Neural cell (in vitro differentiated cells): ENCODE measurements around the gene CRACDL. TPM values are rescaled to one million over a fixed set of nuclear protein-coding genes. Genes with fewer than 3 reads are reported as not detected.

ENCODE experiments used
- H2AFZ ChIP-seq: fragments of 200-600, 300-800 bp; sonication (generic), shearing (Covaris generic); 2 replicates; pipeline ENCODE4 v1.6.0; 2014; ENCODE audit warnings: low read depth, mild to moderate bottlenecking, antibody characterized with exemption, low read length, moderate library complexity
- H3F3A ChIP-seq: fragments of 200-600 bp; shearing (Covaris generic); 2 replicates; pipeline ENCODE4 v1.6.1; 2016; ENCODE audit warnings: mild to moderate bottlenecking, moderate library complexity, mixed read lengths, antibody characterized with exemption, low read length; ENCODE audit not compliant: insufficient read depth, poor library complexity, severe bottlenecking
- H3K27ac ChIP-seq: fragments of 200-600, 300-800 bp; sonication (generic), shearing (Covaris generic); 2 replicates; pipeline ENCODE4 v1.5.1; 2014; ENCODE audit warnings: mild to moderate bottlenecking, low read length, moderate library complexity
- H3K27me3 ChIP-seq: fragments of 300-800, 200-600 bp; sonication (generic), shearing (Covaris generic); 2 replicates; pipeline ENCODE4 v1.6.0; 2014; ENCODE audit warnings: mild to moderate bottlenecking, low read depth, low read length, moderate library complexity; ENCODE audit not compliant: insufficient read depth
- H3K36me3 ChIP-seq: fragments of 300-800, 200-600 bp; sonication (generic), shearing (Covaris generic); 2 replicates; pipeline ENCODE4 v1.5.1; 2014; ENCODE audit warnings: mild to moderate bottlenecking, antibody characterized with exemption, low read length, moderate library complexity; ENCODE audit not compliant: insufficient read depth
- H3K4me2 ChIP-seq: fragments of 300-800, 200-600 bp; sonication (generic), shearing (Covaris generic); 2 replicates; pipeline ENCODE4 v1.6.0; 2014; ENCODE audit warnings: mild to moderate bottlenecking, low read length
- H3K4me3 ChIP-seq: fragments of 300-800, 200-600 bp; sonication (generic), shearing (Covaris generic); 2 replicates; pipeline ENCODE4 v1.5.1; 2014; ENCODE audit warnings: mild to moderate bottlenecking, low read length, moderate library complexity
- H3K79me2 ChIP-seq: fragments of 200-600 bp; shearing (Covaris generic); replicated peaks from 2 replicates; pipeline ENCODE4 v1.6.0; 2014; ENCODE audit warnings: mild to moderate bottlenecking, low read length, moderate library complexity; ENCODE audit not compliant: insufficient read depth
- H3K9ac ChIP-seq: fragments of 300-800, 200-600 bp; sonication (generic), shearing (Covaris generic); 2 replicates; pipeline ENCODE4 v1.6.1; 2016; ENCODE audit warnings: mild to moderate bottlenecking, low read length, mixed read lengths
- H3K9me2 ChIP-seq: fragments of 200-600 bp; shearing (Covaris generic); 2 replicates; pipeline ENCODE4 v1.6.1; 2016; ENCODE audit warnings: mild to moderate bottlenecking, low read length, mixed read lengths; ENCODE audit not compliant: insufficient read depth
- H3K9me3 ChIP-seq: fragments of 200-600, 300-800 bp; sonication (generic), shearing (Covaris generic); 2 replicates; pipeline ENCODE4 v1.6.1; 2016; ENCODE audit warnings: mild to moderate bottlenecking, mixed run types, low read length, moderate library complexity, mixed read lengths
- H4K20me1 ChIP-seq: fragments of 200-600 bp; shearing (Covaris generic); 2 replicates; pipeline ENCODE4 v1.6.1; 2016; ENCODE audit warnings: mild to moderate bottlenecking, mixed run types; ENCODE audit not compliant: insufficient read depth
- EP300 ChIP-seq: fragments of 450-650 bp; conservative IDR thresholded peaks from 2 replicates; pipeline ENCODE4 v1.6.1; 2014; ENCODE audit warnings: antibody characterized with exemption, mild to moderate bottlenecking, moderate library complexity; ENCODE audit not compliant: poor library complexity, severe bottlenecking
- EZH2 ChIP-seq: fragments of 200-600, 300-800 bp; shearing (Covaris generic), sonication (generic); IDR thresholded peaks from 2 replicates; pipeline ENCODE4 v1.6.1; 2014; ENCODE audit warnings: antibody characterized with exemption, low read length, borderline replicate concordance, mild to moderate bottlenecking; ENCODE audit not compliant: insufficient read depth, poor library complexity, severe bottlenecking
- MXI1 ChIP-seq: fragments of 450-650 bp; conservative IDR thresholded peaks from 2 replicates; pipeline ENCODE4 v1.6.1; 2014; ENCODE audit warnings: antibody characterized with exemption, mild to moderate bottlenecking; ENCODE audit not compliant: poor library complexity, severe bottlenecking
- POLR2AphosphoS5 ChIP-seq: IDR thresholded peaks from 2 replicates; pipeline ENCODE4 v1.6.1; 2012
- RAD21 ChIP-seq: fragments of 450-650 bp; conservative IDR thresholded peaks from 2 replicates; pipeline ENCODE4 v1.6.1; 2014; ENCODE audit warnings: antibody characterized with exemption, mild to moderate bottlenecking, moderate library complexity
- SMC3 ChIP-seq: fragments of 450-650 bp; conservative IDR thresholded peaks from 2 replicates; pipeline ENCODE4 v1.6.1; 2014; ENCODE audit warnings: antibody characterized with exemption, mild to moderate bottlenecking, moderate library complexity; ENCODE audit not compliant: poor library complexity
- TAF1 ChIP-seq: IDR thresholded peaks from 2 replicates; pipeline ENCODE4 v1.6.1; 2012; ENCODE audit warnings: low read depth
- polyA plus RNA-seq: library from polyadenylated mRNA; depleted of rRNA; stranded (reverse); fragments of >200 nt; gene quantifications from 2 replicates; pipeline ENCODE4 v1.2.3, GENCODE V29; 2014
- TF ChIP-seq, protein P1 (sequence below): IDR thresholded peaks from 2 replicates; pipeline ENCODE4 v1.6.1; 2012; ENCODE audit warnings: borderline replicate concordance
- TF ChIP-seq, protein P2 (sequence below): fragments of 450-650 bp; IDR thresholded peaks from 2 replicates; pipeline ENCODE4 v1.5.1; 2014; ENCODE audit warnings: antibody characterized with exemption, mild to moderate bottlenecking, moderate library complexity; ENCODE audit not compliant: poor library complexity, severe bottlenecking

CRACDL gene
- polyA plus RNA-seq, 1 donor from 2014 or later, result 0.85 TPM

DNA sequence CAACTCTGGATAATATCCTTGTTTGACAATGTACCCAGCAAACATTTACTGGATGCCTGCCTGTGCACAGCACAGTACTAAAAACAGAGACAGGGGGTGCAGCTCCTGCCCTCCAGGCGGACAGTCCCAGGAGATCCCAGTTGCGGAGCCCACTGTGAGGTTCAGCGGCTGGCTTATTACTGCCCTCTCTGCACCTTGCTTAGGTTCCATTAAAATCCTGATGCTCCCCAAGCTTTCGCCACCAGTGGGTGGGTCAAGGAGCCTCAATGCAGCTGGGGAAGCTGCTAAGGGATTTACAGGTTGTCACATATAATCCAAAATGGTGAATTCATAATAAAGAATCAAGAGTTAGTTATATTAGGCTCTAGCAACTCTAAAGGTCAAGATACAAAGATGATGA, 38.3 kb downstream of the CRACDL start:
- H3K9me2 ChIP-seq, result no peaks in the 10 kb centered on the region
- no peak overlapping the region for H2AFZ ChIP-seq
- H3K4me2 ChIP-seq, result no peak overlapping the region
- H3K27me3 ChIP-seq, result no peaks in the 10 kb centered on the region
- no peak overlapping the region for H3K9ac ChIP-seq
- H4K20me1 ChIP-seq, result no peaks in the 10 kb centered on the region
- H3F3A ChIP-seq, result no peaks in the 10 kb centered on the region
- H3K79me2 ChIP-seq, result no peaks in the 10 kb centered on the region
- H3K9me3 ChIP-seq, result no peaks in the 10 kb centered on the region
- H3K4me3 ChIP-seq, result no peak overlapping the region
- no peaks in the 10 kb centered on the region for H3K36me3 ChIP-seq
- TF ChIP-seq, protein P1, sequence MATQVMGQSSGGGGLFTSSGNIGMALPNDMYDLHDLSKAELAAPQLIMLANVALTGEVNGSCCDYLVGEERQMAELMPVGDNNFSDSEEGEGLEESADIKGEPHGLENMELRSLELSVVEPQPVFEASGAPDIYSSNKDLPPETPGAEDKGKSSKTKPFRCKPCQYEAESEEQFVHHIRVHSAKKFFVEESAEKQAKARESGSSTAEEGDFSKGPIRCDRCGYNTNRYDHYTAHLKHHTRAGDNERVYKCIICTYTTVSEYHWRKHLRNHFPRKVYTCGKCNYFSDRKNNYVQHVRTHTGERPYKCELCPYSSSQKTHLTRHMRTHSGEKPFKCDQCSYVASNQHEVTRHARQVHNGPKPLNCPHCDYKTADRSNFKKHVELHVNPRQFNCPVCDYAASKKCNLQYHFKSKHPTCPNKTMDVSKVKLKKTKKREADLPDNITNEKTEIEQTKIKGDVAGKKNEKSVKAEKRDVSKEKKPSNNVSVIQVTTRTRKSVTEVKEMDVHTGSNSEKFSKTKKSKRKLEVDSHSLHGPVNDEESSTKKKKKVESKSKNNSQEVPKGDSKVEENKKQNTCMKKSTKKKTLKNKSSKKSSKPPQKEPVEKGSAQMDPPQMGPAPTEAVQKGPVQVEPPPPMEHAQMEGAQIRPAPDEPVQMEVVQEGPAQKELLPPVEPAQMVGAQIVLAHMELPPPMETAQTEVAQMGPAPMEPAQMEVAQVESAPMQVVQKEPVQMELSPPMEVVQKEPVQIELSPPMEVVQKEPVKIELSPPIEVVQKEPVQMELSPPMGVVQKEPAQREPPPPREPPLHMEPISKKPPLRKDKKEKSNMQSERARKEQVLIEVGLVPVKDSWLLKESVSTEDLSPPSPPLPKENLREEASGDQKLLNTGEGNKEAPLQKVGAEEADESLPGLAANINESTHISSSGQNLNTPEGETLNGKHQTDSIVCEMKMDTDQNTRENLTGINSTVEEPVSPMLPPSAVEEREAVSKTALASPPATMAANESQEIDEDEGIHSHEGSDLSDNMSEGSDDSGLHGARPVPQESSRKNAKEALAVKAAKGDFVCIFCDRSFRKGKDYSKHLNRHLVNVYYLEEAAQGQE, result no peak
- no peak for TF ChIP-seq POLR2AphosphoS5
- no peak for TF ChIP-seq EP300
- TF ChIP-seq SMC3, result no peak
- no peak for TF ChIP-seq TAF1
- TF ChIP-seq, protein P2, sequence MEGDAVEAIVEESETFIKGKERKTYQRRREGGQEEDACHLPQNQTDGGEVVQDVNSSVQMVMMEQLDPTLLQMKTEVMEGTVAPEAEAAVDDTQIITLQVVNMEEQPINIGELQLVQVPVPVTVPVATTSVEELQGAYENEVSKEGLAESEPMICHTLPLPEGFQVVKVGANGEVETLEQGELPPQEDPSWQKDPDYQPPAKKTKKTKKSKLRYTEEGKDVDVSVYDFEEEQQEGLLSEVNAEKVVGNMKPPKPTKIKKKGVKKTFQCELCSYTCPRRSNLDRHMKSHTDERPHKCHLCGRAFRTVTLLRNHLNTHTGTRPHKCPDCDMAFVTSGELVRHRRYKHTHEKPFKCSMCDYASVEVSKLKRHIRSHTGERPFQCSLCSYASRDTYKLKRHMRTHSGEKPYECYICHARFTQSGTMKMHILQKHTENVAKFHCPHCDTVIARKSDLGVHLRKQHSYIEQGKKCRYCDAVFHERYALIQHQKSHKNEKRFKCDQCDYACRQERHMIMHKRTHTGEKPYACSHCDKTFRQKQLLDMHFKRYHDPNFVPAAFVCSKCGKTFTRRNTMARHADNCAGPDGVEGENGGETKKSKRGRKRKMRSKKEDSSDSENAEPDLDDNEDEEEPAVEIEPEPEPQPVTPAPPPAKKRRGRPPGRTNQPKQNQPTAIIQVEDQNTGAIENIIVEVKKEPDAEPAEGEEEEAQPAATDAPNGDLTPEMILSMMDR, result no peak
- no peak for TF ChIP-seq MXI1
- no peak for TF ChIP-seq EZH2
- no peak for TF ChIP-seq RAD21
- no peak overlapping the region for H3K27ac ChIP-seq

DNA sequence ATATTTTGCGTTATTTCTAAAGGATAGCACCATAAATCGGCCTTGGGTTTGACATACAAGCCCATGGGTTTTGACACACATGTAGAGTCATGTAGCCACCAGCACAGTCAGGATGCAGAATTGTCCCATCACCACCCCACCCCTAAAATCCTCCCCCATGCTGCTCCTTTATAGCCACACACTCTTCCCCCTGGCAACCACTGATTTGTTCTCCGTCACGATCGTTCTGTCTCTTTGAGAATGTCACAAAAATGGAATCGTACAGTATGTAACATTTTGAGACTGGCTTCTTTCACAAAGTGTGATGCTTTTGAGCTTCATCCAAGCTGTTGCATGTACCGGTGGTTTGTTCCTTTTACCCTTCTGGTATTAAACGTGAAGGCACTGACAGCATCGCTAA, 39.1 kb downstream of the CRACDL start:
- no peaks in the 10 kb centered on the region for H3K9me3 ChIP-seq
- H3K27ac ChIP-seq, result no peak overlapping the region
- H3K27me3 ChIP-seq, result no peaks in the 10 kb centered on the region

DNA sequence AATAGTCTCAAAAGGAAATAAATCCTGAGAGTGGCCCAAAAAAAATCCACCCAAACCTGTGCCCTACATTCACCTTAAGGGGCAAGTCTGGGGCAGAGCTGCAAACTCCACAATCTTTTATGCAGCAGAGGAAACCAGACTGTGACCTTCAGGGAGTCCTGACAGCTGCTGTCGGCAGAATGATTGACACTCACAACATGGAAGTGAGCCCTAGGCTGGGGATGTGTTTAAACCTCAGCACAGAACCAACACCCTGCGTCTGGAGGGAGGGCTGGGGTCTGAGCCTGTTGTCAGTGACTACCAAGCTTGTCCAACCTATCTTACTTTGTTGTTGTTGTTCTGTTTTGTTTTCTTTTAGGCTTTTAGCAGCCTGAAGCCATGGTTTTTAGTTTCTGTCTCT, 39.6 kb downstream of the CRACDL start:
- Histone ChIP-seq H3K36me3 (no peaks in the 10 kb centered on the region), H3K4me2 (no peak overlapping the region), H3K9me2 (no peaks in the 10 kb centered on the region), H3K9ac (no peak overlapping the region), H3F3A (no peaks in the 10 kb centered on the region), H3K27me3 (no peaks in the 10 kb centered on the region), H4K20me1 (no peaks in the 10 kb centered on the region), H3K79me2 (no peaks in the 10 kb centered on the region), H2AFZ (no peak overlapping the region), H3K4me3 (no peak overlapping the region), H3K27ac (no peak overlapping the region), H3K9me3 (no peaks in the 10 kb centered on the region)
- TF ChIP-seq EP300, result peak; percentile 61
- TF ChIP-seq EZH2, result no peak
- peak; percentile 25 for TF ChIP-seq POLR2AphosphoS5
- TF ChIP-seq MXI1, result no peak
- no peak for TF ChIP-seq SMC3
- TF ChIP-seq, protein P2, result no peak

More for the DNA sequence above, 39.1 kb downstream of the CRACDL start:
- Histone ChIP-seq H3K4me2 (no peak overlapping the region), H3K79me2 (no peaks in the 10 kb centered on the region), H3F3A (no peaks in the 10 kb centered on the region), H2AFZ (no peak overlapping the region), H4K20me1 (no peaks in the 10 kb centered on the region), H3K4me3 (no peak overlapping the region), H3K9ac (no peak overlapping the region), H3K36me3 (no peaks in the 10 kb centered on the region), H3K9me2 (no peaks in the 10 kb centered on the region)
- no peak for TF ChIP-seq EZH2
